GM13976 (cell line): ENCODE results near the gene SLAIN2.
"Not testable (repeated sequence)": the region's sequence is repeated elsewhere in the genome, so short reads cannot be mapped to it uniquely, and the experiment has no call there.

Experiments used
- DNase-seq: peaks from one replicate; pipeline ENCODE4 v3.0.0; 2012; ENCODE audit warnings: low spot score
- CTCF ChIP-seq: IDR thresholded peaks from 2 replicates; pipeline ENCODE4 v1.5.1; 2012; ENCODE audit warnings: borderline replicate concordance, mild to moderate bottlenecking; ENCODE audit not compliant: insufficient read depth; ENCODE audit errors: extremely low read depth, missing control alignments, control extremely low read depth
- in situ Hi-C: fragments of 300-500 bp; cut with MboI; formaldehyde crosslinking; loops from one replicate; pipeline ENCODE4 v1.12.0; 2022; ENCODE audit warnings: low sequenced_read_pairs, mixed read lengths, inconsistent platforms; ENCODE audit not compliant: unreplicated experiment

SLAIN2 gene

GRCh38 chr4:48421101-48421500 is 79.8 kb downstream of the SLAIN2 start:
- TF ChIP-seq CTCF: no peak
- in situ Hi-C loops: no loop called here
- DNase-seq: no peak

- in situ Hi-C loops: no loop called here
- DNase-seq: no peak
- no peak for TF ChIP-seq CTCF
Observed at GRCh38 chr4:48428926-48429325, 87.6 kb downstream of the SLAIN2 start.

- no peak for TF ChIP-seq CTCF
- in situ Hi-C loops: loop anchor here (10.0 kb wide), 1 partner anchor 65 kb away; the partner anchor contains the start of gene ZAR1
- no peak for DNase-seq
Observed at GRCh38 chr4:48429709-48430474, 88.6 kb downstream of the SLAIN2 start.

GRCh38 chr4:48431401-48431800 is 90.1 kb downstream of the SLAIN2 start:
- in situ Hi-C loops: loop anchor here (10.0 kb wide), 1 partner anchor 63 kb away; the partner anchor contains the start of gene ZAR1
- DNase-seq: no peak
- no peak for TF ChIP-seq CTCF

GRCh38 chr4:48432017-48432416 is 90.7 kb downstream of the SLAIN2 start:
- TF ChIP-seq CTCF: no peak
- in situ Hi-C loops: loop anchor here (10.0 kb wide), 1 partner anchor 63 kb away; the partner anchor contains the start of gene ZAR1
- DNase-seq: no peak

- in situ Hi-C loops: loop anchor here (10.0 kb wide), 1 partner anchor 58 kb away; the partner anchor contains the start of gene ZAR1
- DNase-seq: no peak
- no peak for TF ChIP-seq CTCF
Observed at GRCh38 chr4:48436318-48436717, 95.0 kb downstream of the SLAIN2 start.

- TF ChIP-seq CTCF: no peak
- DNase-seq: no peak
- in situ Hi-C loops: loop anchor here (10.0 kb wide), 1 partner anchor 55 kb away; the partner anchor contains the start of gene ZAR1
Observed at GRCh38 chr4:48439988-48440387, 98.7 kb downstream of the SLAIN2 start.

GRCh38 chr4:48440914-48441313 is 99.6 kb downstream of the SLAIN2 start:
- DNase-seq, in situ Hi-C loops: not testable (repeated sequence)
